Transverse colon (tissue), 4 donors: Measurements from ENCODE around the gene PLSCR2. TPM values are rescaled to one million over a fixed set of nuclear protein-coding genes. Genes with fewer than 3 reads are reported as not detected.
"Not testable (repeated sequence)": the region's sequence is repeated elsewhere in the genome, so short reads cannot be mapped to it uniquely, and the experiment has no call there.

Source experiments
- DNase-seq: peaks from one replicate; pipeline ENCODE4 v3.0.0-alpha.2; 2019
- H3K27ac ChIP-seq, 4 donors: fragments of 200-600 bp; sonication (generic); 2 replicates each; pipeline ENCODE4 v1.5.1; 2016 to 2018; ENCODE audit warnings: inconsistent platforms in 4 of 4
- H3K27me3 ChIP-seq: fragments of 200-600 bp; sonication (generic); 2 replicates; pipeline ENCODE4 v1.5.1; 2017; ENCODE audit warnings: inconsistent platforms
- H3K36me3 ChIP-seq, 4 donors: fragments of 200-600 bp; sonication (generic); 2 replicates each; pipeline ENCODE4 v1.5.1; 2017 to 2019; ENCODE audit warnings: inconsistent platforms in 4 of 4
- H3K4me1 ChIP-seq, 4 donors: fragments of 200-600 bp; sonication (generic); 2 replicates each; pipeline ENCODE4 v1.5.1; 2017 to 2020; ENCODE audit warnings: inconsistent platforms in 4 of 4
- H3K4me3 ChIP-seq, 4 donors: fragments of 200-600 bp; sonication (generic); 1 replicate in 1 of 4; 2 replicates in 3 of 4; pipeline versions ENCODE4 v1.5.1 to v1.6.1; 2017 to 2019; ENCODE audit warnings: inconsistent platforms in 4 of 4
- H3K9me3 ChIP-seq, 2 donors: fragments of 200-600 bp; sonication (generic); 2 replicates each; pipeline ENCODE4 v1.5.1; 2017 to 2019; ENCODE audit warnings: inconsistent platforms in 2 of 2
- CTCF ChIP-seq, 5 experiments: fragments of 200-600 bp in 3 of 5; fragments of 450-650 bp in 2 of 5; sonication (generic) in 3 of 5; IDR thresholded peaks; 1 replicate in 2 of 5; 2 replicates in 3 of 5; pipeline ENCODE4 v1.5.1; 2016 to 2017; ENCODE audit warnings: antibody characterized with exemption in 5 of 5, inconsistent platforms in 3 of 5, mild to moderate bottlenecking in 2 of 5, moderate library complexity in 1 of 5
- EP300 ChIP-seq: sonication (generic); formaldehyde crosslinking; IDR thresholded peaks from one replicate; pipeline ENCODE4 v1.6.1; 2017; ENCODE audit warnings: antibody characterized with exemption, low read depth
- POLR2A ChIP-seq: fragments of 450-650 bp; IDR thresholded peaks from one replicate; pipeline ENCODE4 v1.6.1; 2016; ENCODE audit warnings: antibody characterized with exemption, mild to moderate bottlenecking, moderate library complexity
- POLR2AphosphoS5 ChIP-seq, 3 donors: sonication (generic); formaldehyde crosslinking; IDR thresholded peaks; one replicate each; pipeline ENCODE4 v1.6.1; 2016; ENCODE audit warnings: antibody characterized with exemption in 3 of 3
- WGBS, 2 donors: methylation state at CpG; one replicate each; pipeline ENCODE4 v1.1.5; 2018; ENCODE audit warnings: low coverage in 1 of 2; 5-methylcytosine and 5-hydroxymethylcytosine counted together
- in situ Hi-C, 4 donors: fragments of 200-750 bp; cut with MboI; loops; one replicate each; pipeline versions ENCODE4 v1.15.0 to v1.15.1; 2017; ENCODE audit warnings: low sequenced_read_pairs in 3 of 4, low pct_ligation_motif_present in 1 of 4, low pct_unique_long_range_greater_than_20kb in 1 of 4
- intact Hi-C: fragments of 100-400 bp; cut with DNase I; formaldehyde crosslinking; loops from one replicate; pipeline ENCODE4 v1.15.1; 2023; ENCODE audit warnings: low total_unique reads
- total RNA-seq, 4 donors: library from RNA; depleted of rRNA; stranded (reverse); fragments of >200 nt; gene quantifications; one replicate each; pipeline ENCODE4 v1.1.0, GENCODE V29; 2016

Gene PLSCR2
- total RNA-seq, 4 donors from 2014 or later: 1.3 to 2.9 TPM; not detected in 2

DNA sequence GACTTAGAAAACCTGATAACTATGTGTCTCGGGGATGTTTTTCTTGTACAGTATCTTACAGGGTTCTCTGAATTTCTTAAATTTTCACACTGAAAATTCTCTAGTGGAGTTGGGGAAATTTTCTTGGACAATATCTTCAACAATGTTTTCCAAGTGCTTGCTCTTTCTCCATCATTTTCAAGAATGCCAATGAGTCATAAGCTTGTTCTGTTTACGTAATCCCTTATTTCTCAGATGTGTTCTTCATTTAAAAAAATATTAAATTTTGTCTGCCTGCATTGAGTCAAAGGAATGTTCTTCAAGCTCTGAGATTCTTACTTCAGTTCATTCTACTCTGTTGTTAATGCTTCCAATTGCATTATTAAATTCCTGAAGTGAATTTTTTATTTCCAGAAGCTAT lies 21.9 kb upstream of the PLSCR2 start:
- 45 to 97% methylated on average over 2 of the region's 2 CpGs for WGBS, 2 donors
- intact Hi-C loops: no loop called here
- Histone ChIP-seq H3K27ac (no peak overlapping the region), H3K4me1 (peaks cover 0 to 3% (median 0%) of the 10 kb centered on the region in 4 donors), H3K9me3 (peaks cover 0 to 5% of the 10 kb centered on the region in 2 donors), H3K36me3 (no peaks in the 10 kb centered on the region), H3K27me3 (no peaks in the 10 kb centered on the region), H3K4me3 (no peak overlapping the region)
- in situ Hi-C loops: no loop called here
- DNase-seq: no peak
- TF ChIP-seq EP300 (no peak), CTCF (IDR thresholded peaks at IDR 0.05) (no peak), POLR2A (no peak), POLR2AphosphoS5 (IDR thresholded peaks at IDR 0.05) (no peak)

DNA sequence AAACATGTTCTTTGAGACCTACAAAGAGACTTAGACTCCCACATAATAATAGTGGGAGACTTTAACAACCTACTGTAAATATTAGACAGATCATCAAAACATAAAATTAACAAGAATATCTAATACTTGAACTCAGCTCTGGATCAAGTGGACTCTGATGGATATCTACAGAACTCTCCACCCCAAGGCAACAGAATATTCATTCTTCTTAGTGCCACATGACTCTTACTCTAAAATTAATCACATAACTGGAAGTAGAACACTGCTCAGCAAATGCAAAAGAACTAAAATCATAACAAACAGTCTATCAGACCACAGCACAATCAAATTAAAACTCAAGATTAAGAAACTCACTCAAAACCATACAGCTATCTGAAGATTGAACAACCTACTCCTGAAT lies 15.9 kb upstream of the PLSCR2 start:
- no peak overlapping the region for H3K27ac ChIP-seq

GRCh38 chr3:146476094-146476740 lies 6.9 kb upstream of the PLSCR2 start:
- no peak overlapping the region for H3K27ac ChIP-seq
- H3K9me3 ChIP-seq: no peaks in the 10 kb centered on the region
- no peak for DNase-seq
- no peaks in the 10 kb centered on the region for H3K4me1 ChIP-seq
- no peak for TF ChIP-seq POLR2A
- TF ChIP-seq CTCF (IDR thresholded peaks at IDR 0.05): no peak
- no peak for TF ChIP-seq POLR2AphosphoS5 (IDR thresholded peaks at IDR 0.05)
- no peak for TF ChIP-seq EP300
- in situ Hi-C loops: no loop called here
- intact Hi-C loops: no loop called here
- WGBS, 2 donors: 80 to 84% methylated on average over 3 to 4 of the region's 6 CpGs
- no peak overlapping the region for H3K4me3 ChIP-seq
- H3K27me3 ChIP-seq: no peaks in the 10 kb centered on the region
- no peaks in the 10 kb centered on the region for H3K36me3 ChIP-seq

More for the DNA sequence above, 15.9 kb upstream of the PLSCR2 start:
- intact Hi-C loops: no loop called here
- no peak for DNase-seq
- H3K27me3 ChIP-seq: no peaks in the 10 kb centered on the region
- no peaks in the 10 kb centered on the region for H3K36me3 ChIP-seq
- in situ Hi-C loops: no loop called here
- H3K4me3 ChIP-seq: no peak overlapping the region
- no peaks in the 10 kb centered on the region for H3K4me1 ChIP-seq
- TF ChIP-seq EP300 (no peak), POLR2A (no peak), CTCF (IDR thresholded peaks at IDR 0.05) (no peak), POLR2AphosphoS5 (IDR thresholded peaks at IDR 0.05) (no peak)
- no peaks in the 10 kb centered on the region for H3K9me3 ChIP-seq

- DNase-seq, H3K4me3 ChIP-seq, H3K36me3 ChIP-seq, in situ Hi-C loops, intact Hi-C loops, H3K27me3 ChIP-seq, H3K27ac ChIP-seq, H3K4me1 ChIP-seq, H3K9me3 ChIP-seq: not testable (repeated sequence)
- WGBS, 2 donors: 94 to 100% methylated on average over 2 of the region's 2 CpGs
Observed at GRCh38 chr3:146474976-146475375, 5.6 kb upstream of the PLSCR2 start.

DNA sequence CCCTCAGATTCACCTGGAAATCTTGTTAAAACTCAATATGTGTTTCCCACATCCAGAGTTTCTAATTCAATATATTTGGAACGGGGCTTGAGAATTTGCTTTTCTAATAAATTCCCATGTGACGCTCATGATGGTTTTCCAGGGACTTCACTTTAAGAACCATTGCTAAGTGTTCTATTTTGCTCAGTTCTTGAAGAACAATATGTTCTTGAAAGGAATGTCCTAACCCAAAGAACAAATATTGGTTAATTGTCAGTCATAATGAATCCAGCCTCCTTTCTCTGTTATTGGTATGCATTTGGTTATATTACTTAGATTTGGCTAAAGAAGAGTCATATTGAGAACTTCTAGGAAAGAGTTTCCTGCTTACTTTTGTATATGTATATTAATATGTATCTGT lies 4.4 kb upstream of the PLSCR2 start:
- intact Hi-C loops (no loop called here), in situ Hi-C loops (no loop called here)
- DNase-seq: no peak
- H3K4me3 ChIP-seq: no peak overlapping the region
- H3K9me3 ChIP-seq: no peaks in the 10 kb centered on the region
- H3K36me3 ChIP-seq: no peaks in the 10 kb centered on the region
- TF ChIP-seq CTCF (IDR thresholded peaks at IDR 0.05): no peak
- TF ChIP-seq POLR2AphosphoS5 (IDR thresholded peaks at IDR 0.05): no peak
- TF ChIP-seq EP300: no peak
- TF ChIP-seq POLR2A: no peak
- H3K27me3 ChIP-seq: no peaks in the 10 kb centered on the region
- H3K4me1 ChIP-seq: peaks cover 0 to 12% (median 4%) of the 10 kb centered on the region in 4 donors
- WGBS, 2 donors: 91 to 93% methylated on average over 2 of the region's 2 CpGs
- no peak overlapping the region for H3K27ac ChIP-seq
